GM04504 (cell line): ENCODE results near the gene PHPT1.
"Not testable (repeated sequence)": the region's sequence is repeated elsewhere in the genome, so short reads cannot be mapped to it uniquely, and the experiment has no call there.

ENCODE experiments used
- DNase-seq: peaks from one replicate; pipeline ENCODE4 v3.0.0-alpha.2; 2012; ENCODE audit warnings: low read depth

PHPT1 gene

DNA sequence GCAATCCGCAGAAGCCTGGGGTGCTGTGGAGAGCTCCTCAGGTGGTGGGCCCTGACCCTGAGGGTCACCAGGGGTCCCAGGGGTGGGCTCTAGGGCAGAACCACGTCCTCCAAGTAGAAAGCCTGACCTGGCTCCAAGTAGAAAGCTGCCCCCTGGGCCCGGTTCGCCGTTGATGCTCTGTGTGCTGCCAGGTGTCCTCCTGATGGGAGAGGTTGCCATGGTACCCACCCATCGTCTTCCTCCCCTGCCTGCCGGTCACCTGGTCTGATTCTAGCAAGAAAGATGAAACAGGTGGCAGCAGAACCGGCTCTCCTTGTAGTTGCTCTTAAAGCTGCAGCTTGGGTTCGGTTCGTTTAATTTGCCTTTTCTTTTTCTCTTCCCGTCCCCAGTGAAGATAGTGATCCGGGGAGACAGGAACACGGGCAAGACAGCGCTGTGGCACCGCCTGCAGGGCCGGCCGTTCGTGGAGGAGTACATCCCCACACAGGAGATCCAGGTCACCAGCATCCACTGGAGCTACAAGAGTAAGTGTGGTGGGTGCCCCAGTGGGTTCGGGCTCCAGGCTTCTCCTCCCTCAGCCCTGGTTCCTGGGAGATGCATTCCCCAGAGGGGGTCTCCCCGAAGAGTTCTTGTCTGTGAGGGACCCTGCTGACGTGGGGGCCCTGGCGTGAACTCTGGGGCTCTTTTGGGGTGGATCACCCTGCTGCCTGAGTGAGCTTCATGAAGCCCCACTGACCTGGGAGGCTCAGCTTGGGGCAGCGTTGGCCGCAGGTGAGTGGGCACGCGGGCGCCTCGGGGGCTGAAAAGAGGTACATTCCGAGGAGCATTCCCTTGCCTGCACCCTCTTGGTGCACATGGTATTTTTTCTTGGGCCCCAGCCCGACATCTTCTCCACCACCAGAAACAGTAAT is 25.8 kb upstream of the PHPT1 start:
- no peak for DNase-seq

DNA sequence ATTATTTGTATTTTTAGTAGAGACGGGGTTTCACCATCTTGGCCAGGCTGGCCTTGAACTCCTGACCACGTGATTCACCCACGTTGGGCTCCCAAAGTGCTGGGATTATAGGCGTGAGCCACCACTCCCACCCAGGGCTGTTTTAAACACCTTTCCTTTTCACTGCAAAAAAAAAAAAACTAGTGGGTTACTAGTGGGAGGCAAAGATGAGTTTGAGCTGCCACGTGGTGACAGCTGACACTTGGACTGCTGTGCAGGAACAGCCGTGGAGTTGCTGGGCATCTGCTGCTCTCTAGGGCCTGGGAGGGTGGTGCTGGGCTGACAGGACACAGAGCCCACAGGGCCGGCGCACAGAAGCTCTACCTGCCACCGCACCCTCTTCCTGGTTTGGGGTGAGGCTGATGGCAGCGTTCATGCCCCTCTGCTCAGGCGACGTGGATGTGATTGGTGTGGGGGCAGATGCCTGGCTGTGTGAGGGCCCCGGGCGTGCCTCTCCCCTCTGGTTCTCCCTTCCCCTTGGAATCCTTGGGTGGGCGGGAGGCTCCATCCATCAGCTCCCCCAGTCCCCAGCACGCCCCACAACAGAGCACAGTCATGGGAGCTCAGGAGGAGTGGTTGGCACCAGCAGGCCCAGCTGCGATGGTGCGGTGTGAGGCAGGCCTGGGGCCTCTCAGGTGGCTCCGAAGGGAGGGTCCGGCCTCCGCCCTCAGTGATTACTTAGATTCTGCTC is 24.5 kb upstream of the PHPT1 start:
- no peak for DNase-seq

DNA sequence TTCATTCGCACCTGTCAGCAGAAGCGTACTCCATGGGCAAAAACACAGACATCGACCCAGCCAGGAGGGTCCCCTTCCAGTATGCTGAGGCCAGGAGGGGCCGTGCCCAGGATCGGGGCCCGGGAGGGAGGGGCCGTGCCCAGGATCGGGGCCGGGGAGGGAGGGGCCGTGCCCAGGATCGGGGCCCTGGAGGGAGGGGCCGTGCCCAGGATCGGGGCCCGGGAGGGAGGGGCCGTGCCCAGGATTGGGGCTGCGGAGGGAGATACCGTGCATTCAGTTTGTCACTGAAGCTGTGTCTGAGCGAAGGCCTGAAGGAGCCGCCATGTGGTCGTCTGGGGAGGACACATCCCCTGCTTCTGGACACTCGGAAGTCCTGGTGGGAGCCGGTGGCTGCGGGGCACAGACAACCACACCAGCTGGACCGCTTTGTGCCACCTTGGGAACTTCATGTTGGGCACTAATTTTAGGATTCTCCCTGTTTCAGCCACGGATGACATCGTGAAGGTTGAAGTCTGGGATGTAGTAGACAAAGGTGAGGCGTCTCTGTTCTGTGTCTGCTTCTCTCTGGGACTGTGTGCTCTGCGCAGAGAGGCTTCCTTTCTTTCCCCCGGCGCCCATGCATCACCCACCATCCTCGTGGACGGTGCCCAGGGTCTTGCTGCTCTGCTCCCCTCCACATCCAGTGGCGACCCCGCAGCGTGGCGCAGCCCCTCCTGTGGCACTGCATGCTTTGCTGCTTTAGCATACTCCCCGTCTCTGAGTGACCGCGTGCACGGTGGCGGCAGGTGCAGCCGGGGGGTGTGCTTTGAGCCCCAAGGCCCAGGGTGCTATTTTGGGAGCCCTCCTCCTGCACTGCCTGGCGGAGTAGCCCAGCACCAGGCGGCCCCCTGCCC is 23.7 kb upstream of the PHPT1 start:
- no peak for DNase-seq

DNA sequence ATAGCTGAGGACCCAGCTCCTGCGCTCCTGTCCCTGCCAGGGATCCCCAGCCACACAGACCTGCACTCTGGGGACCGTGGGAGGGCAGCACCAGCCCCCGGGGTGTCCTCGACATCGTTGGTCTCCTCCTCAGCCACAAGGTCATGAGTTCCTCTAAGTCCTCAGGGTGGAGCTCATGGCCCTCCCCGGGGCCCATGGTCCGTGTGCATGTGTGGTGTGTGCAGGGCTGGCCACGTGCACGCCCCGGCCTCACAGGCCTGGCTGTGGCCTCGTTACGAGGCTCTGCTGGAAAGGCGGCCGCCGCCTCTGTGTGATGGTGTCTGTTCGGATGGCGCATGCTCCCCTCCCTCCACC is 23.0 kb upstream of the PHPT1 start:
- DNase-seq = no peak

DNA sequence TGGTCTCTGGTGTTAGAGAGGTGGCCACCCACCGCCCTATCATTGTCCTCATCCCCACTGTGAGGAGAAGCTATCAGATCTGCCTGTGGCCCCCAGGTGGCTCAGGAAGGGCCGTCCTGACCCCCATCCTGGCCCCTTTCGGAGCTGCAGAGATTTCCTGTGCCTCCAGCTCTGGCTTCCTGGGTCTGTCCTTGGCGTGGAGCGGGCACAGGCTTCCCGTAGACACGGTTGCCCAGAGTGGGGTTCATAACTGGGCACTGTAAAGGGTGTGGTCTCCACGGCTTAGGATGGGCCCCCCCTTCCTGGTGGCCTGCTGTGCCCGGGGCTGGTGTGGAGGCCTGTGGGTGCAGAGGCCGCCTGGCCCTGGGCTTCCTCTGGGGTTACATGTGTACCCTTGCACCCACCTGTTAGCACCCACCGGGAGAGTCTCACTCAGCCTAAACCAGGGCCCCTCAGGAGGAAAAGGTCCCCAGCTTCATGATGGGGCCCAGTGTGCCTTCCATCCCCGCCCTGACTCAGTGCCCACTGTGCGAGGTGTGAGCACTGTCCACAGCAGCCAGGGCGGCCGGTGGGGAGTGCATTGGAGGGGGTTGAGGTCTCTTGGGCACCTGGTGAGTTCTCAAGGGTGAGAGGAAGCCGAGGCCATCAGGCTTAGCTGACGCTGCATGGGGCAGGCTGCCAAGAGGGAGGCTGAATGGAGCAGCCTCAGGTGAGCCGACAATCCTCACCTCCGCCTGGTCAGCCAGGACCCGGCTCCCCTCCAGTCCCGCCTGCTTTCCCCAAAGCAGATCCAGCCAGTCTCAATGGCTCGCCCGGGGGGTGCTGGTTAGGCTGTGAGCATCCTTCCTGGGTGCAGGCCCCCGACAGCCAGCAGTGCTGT is 22.3 kb upstream of the PHPT1 start:
- no peak for DNase-seq

DNA sequence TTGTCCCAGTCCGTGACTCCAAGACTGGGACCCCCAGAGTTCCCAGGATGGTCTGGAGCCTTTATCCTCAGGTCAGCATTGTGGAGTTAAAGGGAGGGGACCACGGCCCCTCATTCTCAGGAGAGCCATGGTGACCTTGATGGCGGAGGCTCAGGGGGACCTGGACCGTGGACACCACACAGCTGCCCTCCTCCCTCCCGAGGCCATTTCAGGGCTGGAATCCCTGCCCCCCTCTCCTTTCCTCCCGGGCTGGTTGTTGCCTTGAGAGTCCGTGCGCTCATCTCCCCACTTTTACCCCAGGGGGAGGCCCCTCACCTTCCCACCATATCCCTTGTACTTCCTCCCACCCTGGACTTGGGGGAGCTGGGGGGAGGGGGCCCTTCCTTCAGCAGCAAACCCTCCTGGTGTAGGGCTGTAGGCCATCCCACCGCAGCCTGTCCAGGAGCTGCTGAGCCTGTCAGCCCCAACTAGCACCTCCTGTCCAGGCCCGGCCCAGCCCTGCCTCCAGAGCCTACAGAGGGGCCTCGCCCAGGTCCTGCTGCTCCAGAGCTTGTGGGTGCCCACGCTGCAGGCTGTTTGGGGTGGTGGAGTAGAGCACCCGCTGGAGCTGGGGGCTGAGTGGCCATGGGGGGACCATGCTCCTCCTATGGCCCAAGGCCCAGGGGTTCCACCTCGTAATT is 21.3 kb upstream of the PHPT1 start:
- DNase-seq = no peak

DNA sequence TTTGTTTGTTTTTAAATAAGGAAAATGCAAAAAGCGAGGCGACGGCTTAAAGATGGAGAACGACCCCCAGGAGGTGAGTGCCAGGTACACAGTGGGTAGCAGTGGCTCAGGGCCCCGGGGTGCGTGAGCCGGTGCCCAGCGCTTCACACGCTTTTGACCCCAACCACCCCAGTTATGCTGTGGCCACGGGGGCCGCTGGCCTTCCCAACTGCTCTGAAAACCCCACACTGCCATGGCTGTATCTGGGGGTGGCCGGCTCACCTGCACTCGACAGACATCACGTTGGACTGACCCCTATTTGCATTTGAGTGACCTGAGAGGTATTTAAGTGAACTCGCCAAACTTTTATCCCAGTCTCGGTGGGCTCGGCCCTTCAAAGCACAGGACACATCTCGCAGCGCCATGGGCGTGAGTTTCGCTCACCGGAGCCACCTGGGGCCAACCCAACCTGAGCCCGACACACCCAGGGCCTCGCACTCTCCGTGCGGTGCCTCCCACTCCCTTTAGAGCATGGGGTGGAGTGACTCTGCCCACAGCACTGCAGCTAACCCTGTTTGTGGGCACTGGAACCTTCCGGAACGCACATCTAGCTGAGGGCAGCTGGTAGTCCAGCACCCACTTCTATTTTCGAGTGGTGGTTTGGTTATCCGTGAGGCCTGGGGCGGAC is 20.6 kb upstream of the PHPT1 start:
- no peak for DNase-seq

DNA sequence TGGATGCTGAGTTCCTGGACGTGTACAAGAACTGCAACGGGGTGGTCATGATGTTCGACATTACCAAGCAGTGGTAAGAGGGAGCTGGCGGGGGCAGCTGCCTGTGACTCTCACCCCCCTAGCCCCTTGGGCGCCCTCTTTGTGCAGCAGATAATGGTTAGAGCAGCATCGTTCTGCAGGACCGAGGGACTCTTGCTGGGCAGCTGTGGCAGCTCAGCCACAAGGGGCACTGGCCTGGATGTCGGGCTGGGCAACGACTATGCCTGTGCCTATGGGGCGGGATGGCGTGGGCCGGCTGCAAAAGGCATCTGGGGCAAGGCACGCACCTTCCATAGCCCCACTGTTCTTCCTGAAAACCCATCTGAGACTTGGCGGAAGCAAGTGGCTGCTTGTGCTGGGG is 19.8 kb upstream of the PHPT1 start:
- no peak for DNase-seq

DNA sequence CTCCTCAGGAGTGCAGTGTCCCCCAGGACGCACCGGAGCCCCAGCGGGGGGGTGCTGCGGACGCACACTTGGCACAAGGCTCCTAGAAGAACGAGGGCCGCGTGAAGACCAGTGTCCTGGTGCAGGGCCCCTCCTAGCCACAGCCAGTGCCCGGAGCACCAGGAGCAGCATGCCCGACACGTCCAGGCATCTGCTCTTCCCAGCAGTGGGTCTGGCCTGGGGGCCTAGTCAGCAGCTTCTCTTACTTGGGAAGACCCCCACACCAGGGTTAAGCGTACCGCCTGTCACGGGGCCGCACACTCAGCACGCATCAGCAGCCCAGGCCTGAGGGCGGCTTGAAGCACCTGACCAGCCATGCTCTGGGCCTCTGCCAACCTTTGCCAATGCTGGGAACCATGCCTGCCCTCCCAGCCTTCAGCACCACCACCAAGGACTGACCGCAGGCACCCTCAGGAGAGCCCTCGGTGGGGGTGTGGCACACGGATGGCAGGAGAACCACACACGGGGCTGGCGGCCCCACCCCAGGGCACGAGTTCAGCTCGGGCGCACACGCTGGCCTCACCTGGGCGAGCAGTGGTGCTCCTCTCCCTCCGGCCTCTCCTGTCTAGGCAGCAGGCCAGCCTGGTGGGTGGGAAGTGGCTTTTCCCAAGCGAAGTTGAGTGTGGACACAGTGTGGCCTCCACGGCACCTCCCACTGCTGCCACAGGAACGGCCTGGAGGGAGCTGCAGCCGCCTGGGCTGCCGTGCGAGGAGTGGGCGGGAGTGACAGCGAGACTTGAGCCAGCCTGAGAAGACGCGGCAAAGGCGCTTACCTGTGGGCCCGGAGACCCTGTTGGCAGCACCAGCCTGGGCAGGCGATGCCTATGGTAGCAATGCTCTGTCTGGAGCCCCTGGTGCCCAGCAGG is 19.0 kb upstream of the PHPT1 start:
- no peak for DNase-seq

DNA sequence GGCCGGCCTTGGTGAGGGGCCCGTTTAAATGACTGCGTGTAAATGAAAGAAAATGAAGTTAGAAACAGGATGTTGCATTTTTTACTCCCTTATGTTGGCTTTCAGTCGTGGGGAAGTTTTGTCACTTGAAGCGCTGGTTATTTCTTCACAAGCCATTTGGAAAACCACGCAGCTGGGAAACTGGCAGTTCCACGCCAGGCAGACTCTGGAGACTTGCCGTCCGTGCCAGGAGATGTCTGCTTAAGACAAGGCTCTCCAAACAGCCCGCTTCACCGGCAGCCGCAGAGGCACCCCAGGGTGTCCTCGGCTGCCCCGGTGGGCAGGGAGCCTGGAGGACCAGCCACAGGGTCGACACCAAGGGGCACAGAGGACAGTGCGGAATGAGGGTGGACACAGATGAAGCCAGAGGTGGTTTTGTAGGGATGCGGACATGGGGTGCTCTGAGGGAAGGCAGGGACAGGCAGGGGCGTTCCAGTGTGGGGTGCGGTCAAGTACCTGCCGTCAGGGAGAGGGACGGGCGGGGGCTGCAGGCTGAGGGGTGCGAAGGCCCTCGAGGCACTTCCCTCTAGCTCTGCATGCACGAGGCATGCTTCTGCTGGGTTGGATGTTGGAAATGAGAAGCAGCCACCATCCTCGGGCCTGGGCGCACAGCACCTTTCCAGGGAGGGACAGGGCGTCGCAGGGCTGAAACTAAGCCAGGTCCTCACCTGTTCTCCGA is 18.0 kb upstream of the PHPT1 start:
- no peak for DNase-seq

DNA sequence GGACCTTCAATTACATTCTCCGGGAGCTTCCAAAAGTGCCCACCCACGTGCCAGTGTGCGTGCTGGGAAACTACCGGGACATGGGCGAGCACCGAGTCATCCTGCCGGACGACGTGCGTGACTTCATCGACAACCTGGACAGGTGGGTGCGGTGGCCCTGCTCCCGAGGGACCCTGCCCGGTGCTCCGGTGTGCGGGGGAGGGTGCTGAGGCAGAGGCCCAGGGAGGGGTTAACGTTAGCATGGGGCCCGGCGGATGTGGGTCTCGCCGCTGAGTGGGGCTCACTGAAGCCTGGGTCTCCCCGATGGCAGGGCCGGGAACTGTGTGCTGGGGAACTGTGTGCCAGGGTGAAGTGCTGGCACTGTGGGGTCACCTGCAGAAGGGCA is 17.5 kb upstream of the PHPT1 start:
- DNase-seq = no peak

DNA sequence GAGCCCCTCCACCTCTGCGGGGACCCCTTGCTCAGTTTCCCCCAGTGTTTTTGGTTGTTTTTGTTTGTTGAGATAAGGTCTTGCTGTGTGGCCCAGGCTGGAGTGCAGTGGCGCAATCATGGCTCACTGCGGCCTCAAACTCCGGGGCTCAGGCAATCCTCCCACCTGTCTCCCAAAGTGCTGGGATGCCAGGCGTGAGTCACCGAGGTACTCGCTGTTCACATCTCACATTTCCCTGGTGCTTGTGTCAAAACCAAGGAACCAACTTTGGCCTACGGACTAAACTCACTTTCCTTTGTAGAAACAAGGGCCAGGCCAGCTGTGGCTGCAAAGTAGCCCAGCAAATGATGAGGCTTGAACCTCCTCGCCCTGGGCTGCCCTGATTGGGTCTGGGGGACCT is 16.6 kb upstream of the PHPT1 start:
- no peak for DNase-seq

DNA sequence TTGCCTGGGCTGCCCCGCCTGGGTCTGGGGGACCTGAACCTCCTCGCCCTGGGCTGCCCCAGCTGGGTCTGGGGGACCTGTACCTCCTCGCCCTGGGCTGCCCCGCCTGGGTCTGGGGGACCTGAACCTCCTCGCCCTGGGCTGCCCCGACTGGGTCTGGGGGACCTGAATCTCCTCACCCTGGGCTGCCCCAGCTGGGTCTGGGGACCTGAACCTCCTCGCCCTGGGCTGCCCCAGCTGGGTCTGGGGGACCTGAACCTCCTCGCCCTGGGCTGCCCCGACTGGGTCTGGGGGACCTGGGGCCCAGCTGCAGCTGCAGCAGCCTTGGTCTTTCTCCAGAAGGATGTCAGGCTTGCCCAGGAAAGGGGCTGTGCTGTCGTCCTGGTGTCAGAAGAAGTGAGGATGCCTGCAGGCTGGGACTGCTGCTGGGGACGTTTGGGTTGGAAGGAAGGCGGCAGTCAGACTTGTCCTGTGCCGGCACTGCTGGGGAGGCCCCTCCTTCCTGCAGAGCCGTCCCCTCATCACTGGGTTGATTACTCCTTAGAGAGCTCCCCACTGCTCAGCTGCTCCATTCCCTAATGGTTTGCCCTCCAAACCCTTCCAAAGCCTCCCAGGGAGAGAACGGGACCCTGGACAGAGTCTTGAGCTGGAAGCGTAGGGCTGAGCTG is 15.7 kb upstream of the PHPT1 start:
- DNase-seq = not testable (repeated sequence)

DNA sequence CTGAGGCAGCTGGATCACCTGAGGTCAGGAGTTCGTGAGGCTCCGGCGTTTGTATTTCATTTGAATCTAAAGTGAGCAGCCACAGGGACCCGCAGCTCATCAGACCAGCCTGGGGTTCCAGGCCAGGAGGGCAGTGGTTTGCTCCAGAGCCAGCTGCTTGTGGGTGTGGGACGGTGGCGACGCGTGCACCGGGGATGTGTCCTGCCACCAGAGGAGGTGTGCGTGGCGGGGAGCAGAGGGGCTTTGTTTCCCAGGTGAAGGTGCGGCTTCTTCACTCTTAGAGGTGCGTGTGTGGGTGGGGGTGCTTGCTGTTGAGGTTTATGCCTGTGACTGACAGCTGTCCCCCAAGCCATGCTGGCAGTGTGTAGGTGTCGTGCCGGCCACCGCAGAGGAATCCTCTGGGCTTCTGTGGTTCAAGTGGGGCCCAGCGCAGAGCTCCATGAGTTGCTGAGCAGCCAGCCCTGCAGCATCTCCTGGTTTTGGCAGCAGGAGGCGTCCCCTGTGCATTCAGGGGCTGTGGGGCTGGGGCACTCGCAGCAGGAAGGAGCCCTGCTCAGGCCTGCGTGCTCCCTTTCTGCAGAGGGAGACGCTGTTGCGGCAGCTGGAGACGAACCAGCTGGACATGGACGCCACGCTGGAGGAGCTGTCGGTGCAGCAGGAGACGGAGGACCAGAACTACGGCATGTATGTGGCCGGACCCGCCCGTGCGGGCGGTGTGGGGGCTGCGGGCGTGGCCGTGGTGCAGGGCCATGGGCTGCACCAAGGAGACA is 13.9 kb upstream of the PHPT1 start:
- no peak for DNase-seq

DNA sequence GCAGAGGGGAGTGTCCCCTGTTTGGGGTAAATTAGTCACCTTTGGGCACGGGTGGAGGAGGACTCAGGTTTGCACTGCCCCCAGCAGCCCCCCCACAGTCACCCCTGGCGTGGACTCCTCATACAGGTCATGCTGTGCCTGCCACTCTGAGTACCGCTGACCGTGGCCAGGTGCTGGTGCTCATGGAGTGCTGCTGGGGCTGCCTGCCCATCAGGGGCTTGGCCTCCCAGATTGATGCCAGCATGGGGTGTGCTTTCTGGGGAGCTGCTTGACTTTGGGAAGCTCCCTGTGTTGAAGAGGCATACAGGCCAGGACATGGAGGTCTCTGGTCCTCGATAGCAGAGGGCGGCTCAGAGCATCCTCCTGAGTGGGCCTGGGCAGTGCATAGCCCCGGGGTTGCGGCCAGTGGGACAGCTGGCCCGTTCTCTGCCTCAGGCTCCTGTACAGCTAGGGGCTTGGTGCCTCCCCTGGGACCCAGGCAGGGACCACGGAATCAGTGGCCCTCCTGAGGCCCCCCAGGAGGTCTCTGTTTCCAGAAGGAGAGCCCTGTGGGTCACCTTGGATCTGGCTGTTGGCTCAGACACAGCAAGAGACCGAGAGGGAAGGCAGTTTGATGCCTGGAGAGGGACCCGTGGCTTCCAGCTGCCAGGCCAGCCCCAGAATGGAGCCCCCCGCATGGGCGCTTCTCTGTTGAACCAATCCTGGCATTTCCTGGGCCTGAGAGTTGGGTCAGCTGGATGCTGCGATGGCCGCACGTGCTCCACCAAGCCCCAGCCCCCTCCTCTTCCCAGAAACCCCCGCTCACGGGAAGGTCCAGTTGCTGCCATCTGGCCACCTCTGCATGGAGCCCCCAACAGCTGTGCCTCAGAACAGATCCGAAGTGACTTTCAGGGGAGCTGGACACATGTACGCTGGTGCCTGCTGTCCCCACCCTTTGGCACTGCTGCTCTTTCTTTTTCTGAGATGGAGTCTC is 13.0 kb upstream of the PHPT1 start:
- DNase-seq = no peak
